ENCODE measurements around the gene RHOU. TPM values are rescaled to one million over a fixed set of nuclear protein-coding genes. Genes with fewer than 3 reads are reported as not detected.

Gene RHOU
- total and polyA plus RNA-seq, 8 donors: 1.2 to 75.5 (median 28.7) TPM

DNA sequence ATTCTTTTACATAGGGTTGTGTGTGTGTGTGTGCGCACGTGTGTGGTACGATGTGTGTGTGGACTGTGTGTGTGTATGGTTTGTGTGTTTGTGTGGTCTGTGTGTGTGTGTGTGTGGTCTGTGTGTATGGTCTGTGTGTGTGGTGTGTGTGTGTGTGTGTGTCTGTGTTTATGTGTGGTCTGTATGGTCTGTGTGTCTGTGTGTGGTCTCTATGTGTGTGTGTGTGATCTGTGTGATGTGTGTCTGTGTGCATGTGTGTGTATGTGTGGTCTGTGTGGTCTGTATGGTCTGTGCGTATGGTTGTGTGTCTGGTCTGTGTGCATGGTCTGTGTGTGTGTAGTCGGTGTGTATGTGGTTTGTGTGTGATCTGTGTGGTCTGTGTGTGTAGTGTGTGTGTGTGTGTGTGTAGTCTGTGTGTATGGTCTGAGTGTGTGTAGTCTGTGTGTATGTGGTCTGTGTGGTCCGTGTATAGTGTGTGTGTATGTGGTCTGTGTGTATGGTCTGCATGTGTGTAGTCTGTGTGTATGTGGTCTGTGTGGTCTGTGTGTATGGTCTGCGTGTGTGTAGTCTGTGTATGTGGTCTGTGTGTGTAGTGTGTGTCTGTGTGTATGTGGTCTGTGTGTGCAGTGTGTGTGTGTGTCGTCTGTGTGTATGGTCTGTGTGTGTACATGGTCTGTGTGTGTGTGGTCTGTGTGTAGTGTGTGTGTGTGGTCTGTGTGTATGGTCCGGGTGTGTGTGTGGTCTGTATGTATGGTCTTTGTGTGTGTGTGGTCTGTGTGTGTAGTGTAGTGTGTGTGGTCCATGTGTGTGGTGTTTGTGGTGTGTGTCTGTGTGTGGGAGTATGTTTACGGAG is 46.8 kb downstream of the RHOU start:
- Histone ChIP-seq H3K4me1 (peaks cover 0 to 28% (median 18%) of the 10 kb centered on the region in 4 donors), H3K27me3 (no peaks in the 10 kb centered on the region), H3K36me3 (no peaks in the 10 kb centered on the region), H3K9me3 (no peaks in the 10 kb centered on the region), H3K27ac (no peak overlapping the region), H3K4me3 (no peak overlapping the region)
- no peak for DNase-seq
- 68 to 76% (median 70%) methylated on average over 10 of the region's 10 CpGs for WGBS, 5 donors
- TF ChIP-seq EP300 (IDR thresholded peaks at IDR 0.05): no peak
- no peak for TF ChIP-seq POLR2AphosphoS5 (IDR thresholded peaks at IDR 0.05)
- TF ChIP-seq POLR2A (IDR thresholded peaks at IDR 0.05): no peak
- no peak for TF ChIP-seq CTCF (IDR thresholded peaks at IDR 0.05)
- intact Hi-C loops (cut with DNase I; ENCODE audit: low total_unique reads): no loop called here

DNA sequence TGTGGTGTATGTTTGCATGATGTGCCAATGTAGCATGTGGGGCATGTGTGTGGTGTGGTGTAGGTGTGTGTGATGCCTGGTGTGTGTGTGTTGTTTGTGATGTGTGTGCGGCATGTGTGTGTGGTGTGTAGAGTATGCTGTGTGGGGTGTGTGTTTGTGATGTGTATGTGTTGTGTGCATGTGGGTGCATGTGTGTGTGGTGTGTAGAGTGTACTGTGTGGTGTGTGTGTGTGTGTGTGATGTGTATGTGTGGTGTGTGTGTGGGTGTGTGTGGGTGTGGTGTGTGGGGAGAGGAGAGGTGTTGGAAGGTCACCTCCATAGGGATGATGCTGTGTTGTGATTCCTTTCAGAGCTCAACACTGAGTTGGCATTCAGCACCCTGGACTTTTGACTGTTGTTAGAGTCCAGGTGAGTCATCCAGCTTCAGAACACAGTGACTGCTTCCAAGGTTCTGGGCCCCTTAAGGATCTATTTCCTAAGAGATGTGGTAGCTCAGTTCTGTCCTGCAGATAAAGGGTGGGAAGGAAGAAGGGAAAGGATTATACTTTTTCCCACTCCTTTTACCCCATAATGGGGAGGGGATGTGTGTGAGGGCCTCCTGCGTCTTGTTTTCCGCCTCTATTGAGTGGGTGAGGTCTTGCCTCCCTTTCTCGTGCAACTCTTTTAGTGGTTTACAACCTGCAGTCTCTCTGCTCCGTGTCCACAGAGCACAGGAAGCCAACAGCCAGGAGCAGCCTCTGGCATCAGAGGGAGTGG is 47.6 kb downstream of the RHOU start:
- peak; percentile 52 to 87 for DNase-seq
- Histone ChIP-seq H3K27ac (peak overlapping the region; percentile 30 to 77 (median 55)), H3K4me1 (peaks cover 0 to 28% (median 18%) of the 10 kb centered on the region in 4 donors), H3K9me3 (no peaks in the 10 kb centered on the region), H3K36me3 (no peaks in the 10 kb centered on the region), H3K27me3 (no peaks in the 10 kb centered on the region), H3K4me3 (no peak overlapping the region)
- TF ChIP-seq POLR2AphosphoS5 (IDR thresholded peaks at IDR 0.05): no peak
- no peak for TF ChIP-seq CTCF (IDR thresholded peaks at IDR 0.05)
- TF ChIP-seq POLR2A (IDR thresholded peaks at IDR 0.05): no peak
- intact Hi-C loops (cut with DNase I; ENCODE audit: low total_unique reads): no loop called here
- 41 to 63% (median 53%) methylated on average over 5 of the region's 5 CpGs for WGBS, 5 donors

DNA sequence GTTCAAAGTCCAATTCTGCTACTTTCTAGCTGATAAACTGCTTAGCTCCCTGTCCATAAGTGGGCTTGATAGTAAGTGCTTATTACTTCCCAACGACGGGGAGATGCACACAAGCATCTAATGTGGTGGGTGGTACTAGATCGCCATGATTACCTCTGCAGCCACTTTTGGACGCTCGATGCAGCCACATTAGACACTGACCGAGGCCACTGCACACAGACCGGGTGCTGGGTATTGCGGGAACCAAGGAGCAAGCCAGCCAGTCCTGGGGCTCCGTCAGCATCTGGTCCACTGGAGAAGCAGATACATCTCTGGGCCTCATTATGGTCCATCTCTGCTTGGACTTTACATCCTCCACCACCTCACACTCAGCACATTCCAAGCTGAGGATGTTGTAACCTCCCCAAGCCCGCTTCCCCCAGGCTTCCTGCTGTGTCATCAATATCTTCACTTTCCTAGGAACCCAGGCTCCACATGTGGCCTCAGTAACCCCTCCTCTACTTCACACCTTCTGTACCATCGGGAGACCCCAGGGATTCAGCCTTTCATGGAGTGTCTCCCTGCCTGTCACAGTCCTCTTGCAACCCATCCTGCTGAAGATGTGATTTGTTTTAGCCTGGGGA is 48.2 kb downstream of the RHOU start:
- no peaks in the 10 kb centered on the region for H3K36me3 ChIP-seq
- 66 to 84% (median 75%) methylated on average over 11 of the region's 11 CpGs for WGBS, 5 donors
- DNase-seq: no peak
- no peaks in the 10 kb centered on the region for H3K27me3 ChIP-seq
- peak overlapping the region in 4 of 5 donors; percentile 30 to 77 (median 57) for H3K27ac ChIP-seq
- intact Hi-C loops (cut with DNase I; ENCODE audit: low total_unique reads): no loop called here
- peaks cover 0 to 28% (median 18%) of the 10 kb centered on the region in 4 donors for H3K4me1 ChIP-seq
- TF ChIP-seq POLR2AphosphoS5 (IDR thresholded peaks at IDR 0.05) (no peak), EP300 (IDR thresholded peaks at IDR 0.05) (no peak)
- no peak overlapping the region for H3K4me3 ChIP-seq
- H3K9me3 ChIP-seq: no peaks in the 10 kb centered on the region

DNA sequence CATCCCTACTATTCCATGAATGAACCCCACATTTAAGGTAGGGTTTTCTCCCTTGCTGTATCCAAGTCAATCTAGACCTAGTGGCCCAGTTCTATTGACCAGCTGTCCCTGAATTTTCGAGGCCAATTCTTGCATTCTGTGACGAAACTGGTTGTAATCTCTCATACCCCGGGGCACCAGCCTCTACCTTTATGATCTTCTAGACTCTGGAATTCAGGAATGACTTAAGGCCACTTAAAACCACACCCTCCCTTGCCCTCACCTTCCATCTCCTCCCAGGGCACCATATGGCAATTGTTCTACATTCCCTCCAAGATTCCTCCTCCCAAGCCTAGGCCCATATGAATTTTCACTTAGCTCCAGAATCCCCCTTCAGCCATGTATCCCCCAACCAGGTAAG is 48.9 kb downstream of the RHOU start:
- no peaks in the 10 kb centered on the region for H3K36me3 ChIP-seq
- H3K9me3 ChIP-seq: no peaks in the 10 kb centered on the region
- intact Hi-C loops (cut with DNase I; ENCODE audit: low total_unique reads): no loop called here
- no peak for DNase-seq
- H3K27me3 ChIP-seq: no peaks in the 10 kb centered on the region
- WGBS, 5 donors: 82 to 95% (median 85%) methylated on average over 3 of the region's 3 CpGs
- H3K27ac ChIP-seq: no peak overlapping the region
- H3K4me1 ChIP-seq: peaks cover 0 to 28% (median 18%) of the 10 kb centered on the region in 4 donors
- TF ChIP-seq EP300 (IDR thresholded peaks at IDR 0.05): no peak
- TF ChIP-seq CTCF (IDR thresholded peaks at IDR 0.05): no peak
- TF ChIP-seq POLR2A (IDR thresholded peaks at IDR 0.05): no peak
- no peak for TF ChIP-seq POLR2AphosphoS5 (IDR thresholded peaks at IDR 0.05)
- H3K4me3 ChIP-seq: no peak overlapping the region
